ENCODE data around the gene ACVRL1.

ACVRL1 gene

DNA sequence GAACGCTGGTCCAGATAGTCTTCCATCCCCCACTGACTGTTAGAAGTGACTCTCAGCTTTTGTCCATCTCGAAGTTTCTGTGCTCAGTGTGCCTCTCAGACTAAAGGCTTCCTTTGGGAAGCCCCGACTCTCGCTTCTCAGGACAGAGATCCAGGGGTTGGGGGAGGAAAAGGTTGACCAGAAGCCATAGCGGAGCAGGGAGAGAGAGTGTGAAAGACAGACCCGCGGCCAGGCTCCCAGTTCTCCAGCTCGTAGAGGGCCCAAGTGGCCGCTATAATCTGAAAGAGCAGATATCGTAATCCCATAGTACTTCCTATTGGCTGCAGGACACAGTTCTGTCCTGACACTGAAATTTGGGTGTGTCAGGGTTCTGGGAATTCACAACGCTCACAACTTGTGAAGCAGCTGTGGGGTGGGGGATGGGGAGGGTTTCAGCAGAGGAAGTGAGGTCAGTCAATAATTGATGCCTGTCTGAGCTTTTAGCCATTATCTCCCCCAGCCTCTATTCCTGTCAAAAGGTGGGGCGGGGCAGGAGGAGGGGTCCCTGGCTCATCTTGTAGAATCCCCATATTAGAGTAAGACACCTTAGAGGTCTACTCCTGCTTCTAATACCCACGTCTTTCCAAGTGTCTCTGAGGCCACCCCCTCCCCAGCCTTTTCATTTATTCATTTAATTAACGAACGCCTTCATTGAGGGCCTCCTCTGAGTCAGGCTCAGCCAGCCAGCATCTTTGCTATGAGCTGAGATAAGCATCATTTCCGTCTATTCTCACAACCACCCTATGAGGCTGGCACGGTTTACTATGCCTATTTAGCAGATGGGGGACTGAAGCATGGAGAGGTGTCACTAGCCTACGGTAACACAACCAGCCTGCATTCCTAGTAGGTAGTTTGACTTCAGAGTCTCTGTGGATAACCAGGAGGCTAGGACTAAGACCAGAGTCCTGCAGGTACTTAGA, 1.6 kb upstream of the ACVRL1 start:
- Histone ChIP-seq H3K9ac (ENCODE audit: low read length) (no peak overlapping the region), H3K4me2 (ENCODE audit: low read depth, low read length) (no peak overlapping the region), H3K27ac (ENCODE audit: low read length) (no peak overlapping the region), H3K9me2 (replicated peaks; ENCODE audit: insufficient read depth, low read length) (no peaks in the 10 kb centered on the region), H3K4me3 (ENCODE audit: low read length) (no peak overlapping the region), H3K4me1 (ENCODE audit: low read length) (no peaks in the 10 kb centered on the region), H3K79me2 (ENCODE audit: low read length) (no peaks in the 10 kb centered on the region), H3K9me3 (replicated peaks; ENCODE audit: insufficient read depth, low read length) (no peaks in the 10 kb centered on the region), H4K20me1 (ENCODE audit: insufficient read depth, low read length) (no peaks in the 10 kb centered on the region), H3F3A (ENCODE audit: insufficient read depth, low read length) (no peaks in the 10 kb centered on the region), H3K36me3 (replicated peaks; ENCODE audit: insufficient read depth, low read length) (no peaks in the 10 kb centered on the region), H2AFZ (ENCODE audit: low read length) (no peak overlapping the region), H3K27me3 (replicated peaks; ENCODE audit: insufficient read depth, low read length) (peaks cover 14% of the 10 kb centered on the region)
- DNase-seq = no peak
- TF ChIP-seq EZH2phosphoT487 (IDR thresholded peaks at IDR 0.05; ENCODE audit: low read length) = no peak
- TF ChIP-seq, protein P1, sequence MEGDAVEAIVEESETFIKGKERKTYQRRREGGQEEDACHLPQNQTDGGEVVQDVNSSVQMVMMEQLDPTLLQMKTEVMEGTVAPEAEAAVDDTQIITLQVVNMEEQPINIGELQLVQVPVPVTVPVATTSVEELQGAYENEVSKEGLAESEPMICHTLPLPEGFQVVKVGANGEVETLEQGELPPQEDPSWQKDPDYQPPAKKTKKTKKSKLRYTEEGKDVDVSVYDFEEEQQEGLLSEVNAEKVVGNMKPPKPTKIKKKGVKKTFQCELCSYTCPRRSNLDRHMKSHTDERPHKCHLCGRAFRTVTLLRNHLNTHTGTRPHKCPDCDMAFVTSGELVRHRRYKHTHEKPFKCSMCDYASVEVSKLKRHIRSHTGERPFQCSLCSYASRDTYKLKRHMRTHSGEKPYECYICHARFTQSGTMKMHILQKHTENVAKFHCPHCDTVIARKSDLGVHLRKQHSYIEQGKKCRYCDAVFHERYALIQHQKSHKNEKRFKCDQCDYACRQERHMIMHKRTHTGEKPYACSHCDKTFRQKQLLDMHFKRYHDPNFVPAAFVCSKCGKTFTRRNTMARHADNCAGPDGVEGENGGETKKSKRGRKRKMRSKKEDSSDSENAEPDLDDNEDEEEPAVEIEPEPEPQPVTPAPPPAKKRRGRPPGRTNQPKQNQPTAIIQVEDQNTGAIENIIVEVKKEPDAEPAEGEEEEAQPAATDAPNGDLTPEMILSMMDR (IDR thresholded peaks at IDR 0.05; ENCODE audit: low read length) = no peak
- TF ChIP-seq EZH2 (optimal IDR thresholded peaks at IDR 0.05; ENCODE audit: low read depth, low read length) = no peak

DNA sequence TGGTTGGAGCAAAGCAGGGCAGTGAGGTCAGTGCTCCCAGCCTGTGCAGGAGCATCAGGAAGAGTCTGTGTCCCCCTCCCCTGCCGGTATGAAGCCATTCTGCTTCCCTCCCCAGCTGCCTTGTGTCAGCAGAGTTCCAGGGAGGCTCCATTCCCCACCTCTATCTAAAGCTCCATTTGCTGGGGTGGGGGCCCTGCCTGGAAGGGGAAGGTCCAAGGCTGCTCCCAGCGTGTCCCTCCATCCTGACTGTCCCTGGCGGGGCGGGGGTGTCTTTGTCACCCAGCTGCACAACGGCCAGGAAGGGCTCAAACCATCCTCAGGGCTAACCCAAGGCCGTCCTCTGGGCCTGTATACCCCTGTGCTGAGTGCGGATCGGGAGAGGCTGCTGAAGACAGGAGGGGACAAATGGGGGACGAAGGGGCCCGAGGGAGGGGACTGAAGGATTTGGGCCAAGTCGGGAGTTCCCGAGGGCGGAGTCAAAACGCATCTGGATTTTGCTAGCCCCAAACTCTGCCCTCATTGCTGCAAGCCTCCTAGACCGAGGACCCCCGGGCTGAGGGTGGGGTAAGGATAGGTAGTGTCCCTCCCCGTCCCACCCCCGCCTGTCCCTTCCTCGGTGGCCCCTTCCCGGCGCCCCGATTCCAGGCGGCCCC, 748 bp upstream of the ACVRL1 start:
- TF ChIP-seq, protein P1 (IDR thresholded peaks at IDR 0.05; ENCODE audit: low read length) = no peak
- TF ChIP-seq EZH2 (optimal IDR thresholded peaks at IDR 0.05; ENCODE audit: low read depth, low read length) = no peak
- no peak for TF ChIP-seq EZH2phosphoT487 (IDR thresholded peaks at IDR 0.05; ENCODE audit: low read length)
- H4K20me1 ChIP-seq (ENCODE audit: insufficient read depth, low read length) = no peaks in the 10 kb centered on the region
- no peaks in the 10 kb centered on the region for H3K9me3 ChIP-seq (replicated peaks; ENCODE audit: insufficient read depth, low read length)
- H3K79me2 ChIP-seq (ENCODE audit: low read length) = no peaks in the 10 kb centered on the region
- H2AFZ ChIP-seq (ENCODE audit: low read length) = no peak overlapping the region
- no peak overlapping the region for H3K27ac ChIP-seq (ENCODE audit: low read length)
- H3K9ac ChIP-seq (ENCODE audit: low read length) = no peak overlapping the region
- DNase-seq = no peak
- no peaks in the 10 kb centered on the region for H3K4me1 ChIP-seq (ENCODE audit: low read length)
- no peaks in the 10 kb centered on the region for H3K36me3 ChIP-seq (replicated peaks; ENCODE audit: insufficient read depth, low read length)
- H3K4me3 ChIP-seq (ENCODE audit: low read length) = no peak overlapping the region
- H3K27me3 ChIP-seq (replicated peaks; ENCODE audit: insufficient read depth, low read length) = peaks cover 14% of the 10 kb centered on the region
- no peaks in the 10 kb centered on the region for H3F3A ChIP-seq (ENCODE audit: insufficient read depth, low read length)
- no peaks in the 10 kb centered on the region for H3K9me2 ChIP-seq (replicated peaks; ENCODE audit: insufficient read depth, low read length)
- no peak overlapping the region for H3K4me2 ChIP-seq (ENCODE audit: low read depth, low read length)

DNA sequence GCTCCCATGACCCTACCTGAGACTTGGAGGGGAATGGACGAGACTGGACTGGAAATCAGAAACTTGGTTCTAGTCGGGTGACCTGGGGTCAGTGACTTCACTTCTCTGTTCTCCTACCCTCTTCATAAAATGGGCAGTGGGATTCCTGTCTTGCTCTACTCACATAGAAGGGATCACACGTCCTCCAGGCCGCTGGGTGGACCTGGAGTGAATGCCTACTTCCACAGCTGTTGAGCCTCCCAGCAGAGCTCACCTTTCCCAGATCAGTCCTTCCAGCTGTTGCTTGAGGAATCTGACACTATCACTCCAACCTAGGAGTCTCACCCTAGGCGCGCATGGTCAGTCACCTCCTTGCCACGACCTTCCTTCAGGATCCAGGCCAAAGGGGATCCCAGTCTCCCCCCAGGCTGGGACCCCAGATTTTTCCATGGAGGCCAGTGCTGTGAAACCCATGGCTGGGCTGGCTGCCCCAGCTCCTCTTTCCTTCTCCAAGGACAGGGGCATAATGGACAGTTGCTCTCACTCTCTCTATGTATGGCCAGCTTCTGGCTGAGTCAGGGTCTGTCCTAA, 637 bp downstream of the ACVRL1 start:
- no peak overlapping the region for H2AFZ ChIP-seq (ENCODE audit: low read length)
- no peaks in the 10 kb centered on the region for H3K36me3 ChIP-seq (replicated peaks; ENCODE audit: insufficient read depth, low read length)
- no peak overlapping the region for H3K9ac ChIP-seq (ENCODE audit: low read length)
- no peak overlapping the region for H3K4me3 ChIP-seq (ENCODE audit: low read length)
- TF ChIP-seq, protein P1 (IDR thresholded peaks at IDR 0.05; ENCODE audit: low read length) = no peak
- TF ChIP-seq EZH2phosphoT487 (IDR thresholded peaks at IDR 0.05; ENCODE audit: low read length) (no peak), EZH2 (optimal IDR thresholded peaks at IDR 0.05; ENCODE audit: low read depth, low read length) (no peak)
- H3K27ac ChIP-seq (ENCODE audit: low read length) = no peak overlapping the region
- H3K4me1 ChIP-seq (ENCODE audit: low read length) = no peaks in the 10 kb centered on the region
- H3K4me2 ChIP-seq (ENCODE audit: low read depth, low read length) = no peak overlapping the region
- no peaks in the 10 kb centered on the region for H4K20me1 ChIP-seq (ENCODE audit: insufficient read depth, low read length)
- H3K9me2 ChIP-seq (replicated peaks; ENCODE audit: insufficient read depth, low read length) = no peaks in the 10 kb centered on the region
- H3K27me3 ChIP-seq (replicated peaks; ENCODE audit: insufficient read depth, low read length) = peaks cover 14% of the 10 kb centered on the region
- DNase-seq = no peak
- no peaks in the 10 kb centered on the region for H3K9me3 ChIP-seq (replicated peaks; ENCODE audit: insufficient read depth, low read length)
- H3F3A ChIP-seq (ENCODE audit: insufficient read depth, low read length) = no peaks in the 10 kb centered on the region
- no peaks in the 10 kb centered on the region for H3K79me2 ChIP-seq (ENCODE audit: low read length)
